ENCODE data around the gene ATP6V1E1.

- TF ChIP-seq CTCF (IDR thresholded peaks at IDR 0.05) (peak in 2 of 3 donors; percentile 39 to 44), EP300 (IDR thresholded peaks at IDR 0.05) (peak; percentile 18), POLR2A (IDR thresholded peaks at IDR 0.05) (peak; percentile 97)
Measured at GRCh38 chr22:17638432-17639246, 10.1 kb upstream of the ATP6V1E1 start, which contains the start of gene BCL2L13.

All from ovary (tissue), 3 donors.